OCI-LY3 (cell line): ENCODE results near the gene SH3PXD2B.

ENCODE experiments used
- EZH2phosphoT487 ChIP-seq: fragments of 200-600 bp; shearing (Covaris generic); IDR thresholded peaks from 2 replicates; pipeline ENCODE4 v1.6.1; 2018; ENCODE audit warnings: antibody characterized with exemption, mixed run types, low read depth
- TF ChIP-seq, protein P1 (sequence below): fragments of 200-600, 300-600 bp; sonication (generic); IDR thresholded peaks from 2 replicates; pipeline ENCODE4 v1.5.1; 2014; ENCODE audit warnings: antibody characterized with exemption, low read length, low read depth

DNA sequence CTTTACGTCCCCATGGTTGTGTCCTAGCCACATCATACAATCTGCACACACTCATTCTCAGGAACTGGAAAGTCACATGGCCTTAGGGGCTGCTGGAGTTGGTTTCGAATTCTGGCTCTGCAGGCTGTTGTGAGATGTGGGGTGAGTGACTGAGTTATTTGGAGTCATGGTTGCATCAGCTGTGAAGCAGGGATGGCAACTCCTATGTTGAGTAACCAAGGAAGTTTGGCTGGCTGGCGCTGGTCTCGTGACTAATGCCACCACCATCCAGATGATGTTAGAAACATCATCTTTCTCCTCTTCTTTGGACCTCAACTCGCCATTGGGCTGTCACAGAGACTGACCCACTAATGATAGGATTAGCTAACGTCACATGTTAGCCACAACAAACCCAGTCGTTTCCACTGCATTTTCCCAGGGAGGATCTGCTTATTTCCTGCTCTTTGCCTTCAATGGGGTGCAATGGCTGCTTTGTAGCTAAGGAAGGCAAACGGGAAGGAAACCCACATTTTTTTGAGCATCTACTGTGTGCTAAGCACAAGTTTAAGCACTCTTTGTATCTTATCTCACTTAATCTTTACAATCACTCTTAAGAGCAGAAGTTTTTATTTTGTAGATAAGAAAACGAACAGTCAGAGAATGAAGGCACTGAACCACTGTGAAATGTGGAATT is 92.6 kb downstream of the SH3PXD2B start:
- TF ChIP-seq, protein P1, sequence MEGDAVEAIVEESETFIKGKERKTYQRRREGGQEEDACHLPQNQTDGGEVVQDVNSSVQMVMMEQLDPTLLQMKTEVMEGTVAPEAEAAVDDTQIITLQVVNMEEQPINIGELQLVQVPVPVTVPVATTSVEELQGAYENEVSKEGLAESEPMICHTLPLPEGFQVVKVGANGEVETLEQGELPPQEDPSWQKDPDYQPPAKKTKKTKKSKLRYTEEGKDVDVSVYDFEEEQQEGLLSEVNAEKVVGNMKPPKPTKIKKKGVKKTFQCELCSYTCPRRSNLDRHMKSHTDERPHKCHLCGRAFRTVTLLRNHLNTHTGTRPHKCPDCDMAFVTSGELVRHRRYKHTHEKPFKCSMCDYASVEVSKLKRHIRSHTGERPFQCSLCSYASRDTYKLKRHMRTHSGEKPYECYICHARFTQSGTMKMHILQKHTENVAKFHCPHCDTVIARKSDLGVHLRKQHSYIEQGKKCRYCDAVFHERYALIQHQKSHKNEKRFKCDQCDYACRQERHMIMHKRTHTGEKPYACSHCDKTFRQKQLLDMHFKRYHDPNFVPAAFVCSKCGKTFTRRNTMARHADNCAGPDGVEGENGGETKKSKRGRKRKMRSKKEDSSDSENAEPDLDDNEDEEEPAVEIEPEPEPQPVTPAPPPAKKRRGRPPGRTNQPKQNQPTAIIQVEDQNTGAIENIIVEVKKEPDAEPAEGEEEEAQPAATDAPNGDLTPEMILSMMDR, result no peak
- TF ChIP-seq EZH2phosphoT487, result no peak
